Measurements from ENCODE around the gene ACTN1.

The ACTN1 gene

DNA sequence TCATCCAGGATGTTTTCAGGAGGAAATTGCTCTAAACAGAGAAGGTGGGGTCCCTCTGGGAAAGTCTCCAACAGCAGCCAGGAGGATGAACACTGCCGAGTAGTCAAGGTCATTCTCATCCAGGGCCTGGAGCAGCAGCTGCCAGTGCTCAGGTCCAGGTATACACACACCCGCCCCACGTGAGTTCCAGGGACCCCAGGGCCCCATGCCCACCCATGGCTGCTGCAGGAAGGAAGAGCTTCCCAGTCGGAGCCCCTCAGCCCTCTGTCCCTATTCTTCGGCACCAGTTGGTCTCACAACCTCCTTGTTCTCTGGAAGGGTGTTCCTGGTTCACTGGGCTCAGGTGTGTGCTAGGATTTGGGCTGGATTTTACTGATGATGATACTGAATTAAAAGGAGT is 72.7 kb downstream of the ACTN1 start:
- peaks cover 17 to 44% of the 10 kb centered on the region in 2 donors for H3K36me3 ChIP-seq (ENCODE audit: control insufficient read depth in 1 of 2, insufficient read depth in 2 of 2, low read length in 2 of 2)
- H3K4me3 ChIP-seq (ENCODE audit: low read depth in 1 of 2, low read length in 2 of 2), result no peak overlapping the region
- H3K4me1 ChIP-seq (ENCODE audit: control insufficient read depth in 1 of 2, insufficient read depth in 2 of 2, low read length in 2 of 2), result no peaks in the 10 kb centered on the region
- H3K9ac ChIP-seq (ENCODE audit: low read depth in 1 of 2, low read length in 2 of 2), result no peak overlapping the region
- H3K9me3 ChIP-seq (ENCODE audit: control insufficient read depth in 1 of 2, low read length in 2 of 2), result no peaks in the 10 kb centered on the region
- H3K27ac ChIP-seq (ENCODE audit: low read depth, low read length), result no peak overlapping the region
- H3K27me3 ChIP-seq (ENCODE audit: control insufficient read depth in 1 of 2, insufficient read depth in 2 of 2, low read length in 2 of 2), result no peaks in the 10 kb centered on the region

DNA sequence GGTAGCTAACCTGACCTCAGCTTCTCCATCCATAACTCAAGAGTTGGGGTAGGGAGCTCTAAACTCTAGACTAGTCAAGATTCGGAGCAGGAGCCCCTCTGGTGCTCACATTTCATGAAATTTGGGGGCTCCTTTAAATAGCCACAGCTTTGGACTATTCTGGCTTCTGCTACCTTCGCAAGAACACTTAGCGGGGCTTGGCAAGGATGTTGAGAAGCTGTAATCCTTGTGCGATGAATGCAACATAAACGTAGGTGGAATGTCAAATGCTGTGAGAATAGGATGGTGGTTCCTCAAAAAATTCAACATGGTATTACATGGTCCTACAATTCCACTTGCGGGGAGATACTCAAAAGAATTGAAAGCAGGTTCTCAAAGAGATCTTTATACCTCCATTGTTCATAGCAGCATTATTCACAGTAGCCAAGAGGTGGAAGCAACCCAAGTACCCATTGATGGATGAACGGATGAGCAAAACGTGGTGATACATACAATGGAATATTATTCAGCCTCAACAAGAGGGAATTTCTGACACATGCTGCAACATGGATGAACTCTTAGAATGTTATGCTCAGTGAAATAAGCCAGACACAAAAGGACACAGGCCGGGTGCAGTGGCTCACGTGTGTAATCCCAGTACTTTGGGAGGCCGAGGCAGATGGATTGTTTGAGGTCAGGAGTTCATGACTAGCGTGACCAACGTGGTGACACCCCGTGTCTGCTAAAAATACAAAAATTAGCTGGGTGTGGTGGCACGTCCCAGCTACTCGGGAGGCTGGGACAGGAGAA is 73.8 kb downstream of the ACTN1 start:
- Histone ChIP-seq H3K4me3 (ENCODE audit: low read depth in 1 of 2, low read length in 2 of 2) (no peak overlapping the region), H3K36me3 (ENCODE audit: control insufficient read depth in 1 of 2, insufficient read depth in 2 of 2, low read length in 2 of 2) (peaks cover 17 to 45% of the 10 kb centered on the region in 2 donors), H3K27ac (ENCODE audit: low read depth, low read length) (no peak overlapping the region), H3K9ac (ENCODE audit: low read depth in 1 of 2, low read length in 2 of 2) (no peak overlapping the region), H3K27me3 (ENCODE audit: control insufficient read depth in 1 of 2, insufficient read depth in 2 of 2, low read length in 2 of 2) (no peaks in the 10 kb centered on the region), H3K4me1 (ENCODE audit: control insufficient read depth in 1 of 2, insufficient read depth in 2 of 2, low read length in 2 of 2) (no peaks in the 10 kb centered on the region), H3K9me3 (ENCODE audit: control insufficient read depth in 1 of 2, low read length in 2 of 2) (no peaks in the 10 kb centered on the region)

DNA sequence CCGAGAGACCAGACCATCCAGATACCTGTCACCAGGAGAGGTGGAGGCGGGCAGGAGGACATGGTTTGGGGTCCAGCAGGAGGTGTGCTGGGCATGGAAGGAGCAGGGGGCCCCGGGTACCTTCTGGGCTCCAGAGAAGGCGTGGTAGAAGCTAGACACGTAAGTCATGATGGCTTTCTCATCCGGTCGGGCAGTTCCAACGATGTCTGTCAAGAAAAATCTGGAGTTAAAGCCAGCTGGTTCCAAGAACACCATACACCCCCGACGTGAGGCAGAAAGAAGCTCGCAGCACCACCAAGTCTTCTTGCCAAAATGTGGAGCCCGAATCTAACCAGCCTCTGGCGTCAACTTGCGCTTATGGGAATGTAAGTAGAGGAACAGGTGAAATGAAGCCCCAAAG is 76.7 kb downstream of the ACTN1 start:
- H3K36me3 ChIP-seq (ENCODE audit: control insufficient read depth in 1 of 2, insufficient read depth in 2 of 2, low read length in 2 of 2), result peaks cover 17 to 36% of the 10 kb centered on the region in 2 donors
- H3K4me1 ChIP-seq (ENCODE audit: control insufficient read depth in 1 of 2, insufficient read depth in 2 of 2, low read length in 2 of 2), result no peaks in the 10 kb centered on the region
- H3K4me3 ChIP-seq (ENCODE audit: low read depth in 1 of 2, low read length in 2 of 2), result no peak overlapping the region
- no peak overlapping the region for H3K27ac ChIP-seq (ENCODE audit: low read depth, low read length)
- H3K9ac ChIP-seq (ENCODE audit: low read depth in 1 of 2, low read length in 2 of 2), result no peak overlapping the region
- H3K27me3 ChIP-seq (ENCODE audit: control insufficient read depth in 1 of 2, insufficient read depth in 2 of 2, low read length in 2 of 2), result no peaks in the 10 kb centered on the region
- no peaks in the 10 kb centered on the region for H3K9me3 ChIP-seq (ENCODE audit: control insufficient read depth in 1 of 2, low read length in 2 of 2)

DNA sequence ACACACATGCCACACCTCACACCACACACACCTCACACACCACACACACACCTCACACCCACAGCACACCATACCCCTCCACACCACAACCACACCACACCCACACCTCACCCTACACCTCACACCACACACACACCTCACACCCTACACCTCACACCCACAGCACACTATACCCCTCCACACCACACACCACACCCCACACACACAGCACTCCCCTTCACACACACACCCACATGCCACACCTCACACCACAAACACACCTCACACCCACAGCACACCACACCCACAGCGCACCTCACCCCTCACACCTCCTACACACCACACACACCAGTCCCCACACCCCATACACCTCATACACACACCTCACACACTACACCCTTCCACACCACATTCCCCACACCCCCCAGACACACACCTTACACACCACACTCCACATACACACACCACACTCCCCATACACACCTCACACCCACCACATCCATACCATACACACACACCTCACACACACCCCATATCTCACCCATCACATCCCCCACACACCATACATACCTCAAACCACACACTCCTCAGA is 80.0 kb downstream of the ACTN1 start:
- Histone ChIP-seq H3K9me3 (ENCODE audit: control insufficient read depth in 1 of 2, low read length in 2 of 2) (no peaks in the 10 kb centered on the region), H3K9ac (ENCODE audit: low read depth in 1 of 2, low read length in 2 of 2) (no peak overlapping the region), H3K36me3 (ENCODE audit: control insufficient read depth in 1 of 2, insufficient read depth in 2 of 2, low read length in 2 of 2) (peaks cover 5 to 21% of the 10 kb centered on the region in 2 donors), H3K27me3 (ENCODE audit: control insufficient read depth in 1 of 2, insufficient read depth in 2 of 2, low read length in 2 of 2) (no peaks in the 10 kb centered on the region), H3K27ac (ENCODE audit: low read depth, low read length) (no peak overlapping the region), H3K4me3 (ENCODE audit: low read depth in 1 of 2, low read length in 2 of 2) (no peak overlapping the region), H3K4me1 (ENCODE audit: control insufficient read depth in 1 of 2, insufficient read depth in 2 of 2, low read length in 2 of 2) (no peaks in the 10 kb centered on the region)

DNA sequence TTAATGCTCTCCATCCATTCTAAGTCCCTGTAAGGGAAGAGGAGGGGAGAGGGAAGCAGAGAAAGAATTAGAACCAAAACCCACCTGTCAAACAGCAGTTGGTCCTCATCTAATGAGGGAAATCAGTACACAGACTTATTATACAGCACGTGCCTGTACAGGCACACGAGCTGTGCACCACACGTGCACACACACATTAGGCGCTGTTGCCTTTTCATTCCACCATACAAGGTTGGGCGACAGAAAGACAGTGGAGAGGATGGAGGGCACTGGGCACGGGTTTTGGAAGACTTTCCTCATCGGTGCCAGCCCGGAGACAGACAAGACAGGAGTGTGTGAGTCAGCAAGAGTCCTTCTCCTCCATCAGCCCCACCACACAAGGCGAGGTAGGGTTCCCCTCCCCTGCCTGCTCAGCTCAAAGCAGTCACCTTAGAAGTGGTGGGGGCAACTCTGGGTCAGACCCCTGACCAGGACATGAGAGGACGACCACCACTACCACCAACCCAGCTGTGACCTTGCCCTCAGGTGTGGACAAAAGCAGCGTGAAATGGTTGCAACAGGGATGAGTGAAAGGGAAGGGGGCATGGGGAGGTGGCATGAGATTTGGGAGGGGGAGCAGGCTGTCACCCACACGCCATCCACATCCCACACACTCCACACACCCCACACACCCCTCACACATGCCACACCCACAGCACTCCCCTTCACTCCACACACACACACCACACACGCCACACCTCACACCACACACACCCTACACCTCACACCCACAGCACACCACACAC is 80.7 kb downstream of the ACTN1 start:
- Histone ChIP-seq H3K36me3 (ENCODE audit: control insufficient read depth in 1 of 2, insufficient read depth in 2 of 2, low read length in 2 of 2) (peaks cover 2 to 19% of the 10 kb centered on the region in 2 donors), H3K27me3 (ENCODE audit: control insufficient read depth in 1 of 2, insufficient read depth in 2 of 2, low read length in 2 of 2) (no peaks in the 10 kb centered on the region), H3K27ac (ENCODE audit: low read depth, low read length) (no peak overlapping the region), H3K9ac (ENCODE audit: low read depth in 1 of 2, low read length in 2 of 2) (no peak overlapping the region), H3K4me3 (ENCODE audit: low read depth in 1 of 2, low read length in 2 of 2) (no peak overlapping the region), H3K9me3 (ENCODE audit: control insufficient read depth in 1 of 2, low read length in 2 of 2) (no peaks in the 10 kb centered on the region), H3K4me1 (ENCODE audit: control insufficient read depth in 1 of 2, insufficient read depth in 2 of 2, low read length in 2 of 2) (no peaks in the 10 kb centered on the region)

DNA sequence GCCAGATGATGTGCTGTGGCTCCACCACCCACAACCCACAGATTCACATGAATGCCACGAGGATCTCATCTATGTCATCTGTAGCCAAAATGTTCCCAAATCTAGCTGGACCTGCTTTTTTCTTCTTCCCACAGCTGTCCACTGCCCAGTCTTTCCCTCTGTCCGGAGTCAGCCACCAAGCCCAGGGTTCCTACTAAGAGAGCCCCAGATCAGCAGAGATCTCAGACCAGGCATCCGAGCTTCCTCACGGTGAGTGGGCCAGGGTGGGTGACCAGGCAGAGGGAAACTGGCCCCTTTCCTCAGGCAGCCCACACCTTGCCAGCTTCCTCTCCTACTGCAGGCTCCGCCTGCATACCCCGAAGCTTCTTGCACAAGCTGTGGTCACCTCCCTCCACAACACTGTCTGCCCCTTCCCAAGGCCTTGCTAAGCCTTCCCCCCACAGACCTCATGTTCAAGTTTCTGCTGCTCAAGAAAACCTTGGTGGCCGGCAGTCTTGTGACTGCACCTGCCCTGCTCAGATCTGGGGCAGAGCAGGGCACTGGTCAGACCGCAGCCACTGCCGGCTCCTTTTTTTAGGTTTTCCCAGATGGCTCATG is 81.4 kb downstream of the ACTN1 start:
- Histone ChIP-seq H3K4me1 (ENCODE audit: control insufficient read depth in 1 of 2, insufficient read depth in 2 of 2, low read length in 2 of 2) (no peaks in the 10 kb centered on the region), H3K4me3 (ENCODE audit: low read depth in 1 of 2, low read length in 2 of 2) (no peak overlapping the region), H3K9me3 (ENCODE audit: control insufficient read depth in 1 of 2, low read length in 2 of 2) (no peaks in the 10 kb centered on the region), H3K27ac (ENCODE audit: low read depth, low read length) (no peak overlapping the region), H3K36me3 (ENCODE audit: control insufficient read depth in 1 of 2, insufficient read depth in 2 of 2, low read length in 2 of 2) (peaks cover 8 to 22% of the 10 kb centered on the region in 2 donors), H3K27me3 (ENCODE audit: control insufficient read depth in 1 of 2, insufficient read depth in 2 of 2, low read length in 2 of 2) (no peaks in the 10 kb centered on the region), H3K9ac (ENCODE audit: low read depth in 1 of 2, low read length in 2 of 2) (no peak overlapping the region)

DNA sequence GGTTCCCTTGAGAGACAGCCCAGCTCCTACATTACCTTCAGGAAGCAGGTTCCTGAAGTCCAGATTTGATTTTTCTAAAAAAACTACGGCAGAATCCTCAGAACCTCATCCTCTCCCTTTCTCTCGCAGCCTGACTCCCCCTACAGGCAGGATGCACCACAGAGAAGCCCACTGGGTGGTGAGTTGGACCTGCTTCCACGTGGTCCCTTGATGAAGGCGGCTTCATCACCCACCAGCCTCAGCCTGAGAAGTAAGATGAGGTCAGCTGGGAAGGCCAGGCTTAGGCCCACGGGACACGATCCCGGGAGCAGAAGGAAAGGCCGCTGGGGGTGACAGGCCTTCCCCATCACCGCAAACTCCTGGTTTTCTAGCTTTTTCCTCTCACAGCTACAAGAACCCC is 83.0 kb downstream of the ACTN1 start:
- Histone ChIP-seq H3K27ac (ENCODE audit: low read depth, low read length) (no peak overlapping the region), H3K36me3 (ENCODE audit: control insufficient read depth in 1 of 2, insufficient read depth in 2 of 2, low read length in 2 of 2) (peaks cover 8 to 20% of the 10 kb centered on the region in 2 donors)

DNA sequence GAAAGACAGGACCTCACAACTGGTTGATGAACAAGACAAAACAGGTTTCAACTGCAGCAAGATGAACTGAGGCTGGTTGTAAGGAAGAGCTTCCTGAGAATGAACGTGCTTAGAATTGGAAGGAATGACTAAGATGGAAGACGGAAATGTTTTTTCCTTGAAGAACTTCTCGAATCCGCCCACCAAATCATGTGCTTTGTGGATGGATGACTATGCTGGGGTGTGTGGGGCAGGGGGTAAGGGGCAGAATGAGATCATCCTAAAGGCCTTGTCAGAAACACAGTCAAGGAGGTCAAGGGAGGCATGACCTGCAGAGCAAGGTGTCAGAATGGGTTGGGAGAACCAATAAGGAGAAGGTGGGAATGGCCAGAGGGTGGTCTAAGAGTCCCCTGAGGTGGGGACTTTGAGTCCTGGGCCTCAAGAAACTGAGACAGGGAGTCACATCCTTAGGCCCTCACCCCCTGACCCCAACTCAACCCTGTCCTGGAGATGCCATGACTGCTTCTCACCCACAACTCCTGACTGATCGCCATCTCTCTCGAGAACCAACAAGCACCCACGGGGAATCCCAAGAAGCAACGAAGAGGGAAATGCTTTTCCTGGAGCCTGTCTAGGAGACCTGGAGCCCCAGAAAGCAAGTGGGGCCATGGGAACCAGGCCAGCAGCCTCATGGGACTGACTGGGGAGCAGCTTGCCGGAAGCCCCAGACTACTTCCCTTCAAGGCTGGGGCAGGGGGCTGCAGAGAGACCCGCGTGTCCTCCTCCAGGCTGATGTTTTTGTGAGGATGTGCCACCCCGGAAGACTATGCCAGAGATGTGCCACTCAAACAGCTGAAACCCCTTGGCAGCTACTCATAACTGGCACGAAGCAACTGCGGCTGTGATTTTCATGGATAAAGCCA is 84.0 kb downstream of the ACTN1 start:
- Histone ChIP-seq H3K36me3 (ENCODE audit: control insufficient read depth in 1 of 2, insufficient read depth in 2 of 2, low read length in 2 of 2) (peaks cover 12 to 28% of the 10 kb centered on the region in 2 donors), H3K27me3 (ENCODE audit: control insufficient read depth in 1 of 2, insufficient read depth in 2 of 2, low read length in 2 of 2) (no peaks in the 10 kb centered on the region), H3K9me3 (ENCODE audit: control insufficient read depth in 1 of 2, low read length in 2 of 2) (no peaks in the 10 kb centered on the region), H3K27ac (ENCODE audit: low read depth, low read length) (no peak overlapping the region), H3K4me3 (ENCODE audit: low read depth in 1 of 2, low read length in 2 of 2) (no peak overlapping the region), H3K9ac (ENCODE audit: low read depth in 1 of 2, low read length in 2 of 2) (no peak overlapping the region), H3K4me1 (ENCODE audit: control insufficient read depth in 1 of 2, insufficient read depth in 2 of 2, low read length in 2 of 2) (no peaks in the 10 kb centered on the region)

More for the DNA sequence above, 83.0 kb downstream of the ACTN1 start:
- Histone ChIP-seq H3K9ac (ENCODE audit: low read depth in 1 of 2, low read length in 2 of 2) (no peak overlapping the region), H3K27me3 (ENCODE audit: control insufficient read depth in 1 of 2, insufficient read depth in 2 of 2, low read length in 2 of 2) (no peaks in the 10 kb centered on the region), H3K9me3 (ENCODE audit: control insufficient read depth in 1 of 2, low read length in 2 of 2) (no peaks in the 10 kb centered on the region), H3K4me3 (ENCODE audit: low read depth in 1 of 2, low read length in 2 of 2) (no peak overlapping the region), H3K4me1 (ENCODE audit: control insufficient read depth in 1 of 2, insufficient read depth in 2 of 2, low read length in 2 of 2) (no peaks in the 10 kb centered on the region)

DNA sequence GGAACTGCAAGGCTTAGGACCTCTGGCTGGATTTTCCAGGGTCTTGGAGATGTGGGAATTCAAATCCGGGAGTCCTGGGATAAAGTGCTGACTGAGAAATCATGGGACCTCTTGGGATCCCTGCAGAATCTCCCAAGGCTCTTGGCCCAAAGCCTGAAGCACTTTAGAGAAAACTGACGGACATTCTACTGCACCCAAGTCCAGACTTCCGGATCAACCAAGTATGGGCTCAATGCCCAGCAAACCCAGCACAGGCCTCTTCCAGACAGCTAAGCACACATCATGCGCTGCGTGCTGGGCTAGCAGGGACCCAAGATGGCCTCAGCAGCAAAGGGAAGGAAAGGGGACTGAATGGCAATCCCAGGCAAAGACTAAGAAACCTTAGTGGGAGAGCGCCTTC is 85.0 kb downstream of the ACTN1 start:
- no peak overlapping the region for H3K27ac ChIP-seq (ENCODE audit: low read depth, low read length)
- H3K9me3 ChIP-seq (ENCODE audit: control insufficient read depth in 1 of 2, low read length in 2 of 2), result no peaks in the 10 kb centered on the region
- H3K36me3 ChIP-seq (ENCODE audit: control insufficient read depth in 1 of 2, insufficient read depth in 2 of 2, low read length in 2 of 2), result peaks cover 14 to 37% of the 10 kb centered on the region in 2 donors
- H3K4me1 ChIP-seq (ENCODE audit: control insufficient read depth in 1 of 2, insufficient read depth in 2 of 2, low read length in 2 of 2), result no peaks in the 10 kb centered on the region
- no peak overlapping the region for H3K4me3 ChIP-seq (ENCODE audit: low read depth in 1 of 2, low read length in 2 of 2)
- no peak overlapping the region for H3K9ac ChIP-seq (ENCODE audit: low read depth in 1 of 2, low read length in 2 of 2)
- no peaks in the 10 kb centered on the region for H3K27me3 ChIP-seq (ENCODE audit: control insufficient read depth in 1 of 2, insufficient read depth in 2 of 2, low read length in 2 of 2)
